CD1c-positive myeloid dendritic cell (primary cell): ENCODE measurements around the gene NECTIN3.

ENCODE experiments used
- DNase-seq: peaks from one replicate; pipeline ENCODE4 v3.0.0-alpha.2; 2016; ENCODE audit errors: extremely low spot score

The NECTIN3 gene

GRCh38 chr3:111081008-111081545 lies 9.5 kb downstream of the NECTIN3 start:
- no peak for DNase-seq

GRCh38 chr3:111084911-111085310 lies 13.3 kb downstream of the NECTIN3 start:
- DNase-seq = no peak

- no peak for DNase-seq
Measured at GRCh38 chr3:111087924-111088469, 16.4 kb downstream of the NECTIN3 start.

GRCh38 chr3:111096487-111097209 lies 25.0 kb downstream of the NECTIN3 start:
- DNase-seq = no peak

- no peak for DNase-seq
Measured at GRCh38 chr3:111103807-111104206, 32.2 kb downstream of the NECTIN3 start.

GRCh38 chr3:111106993-111107661 lies 35.5 kb downstream of the NECTIN3 start:
- no peak for DNase-seq

- no peak for DNase-seq
Measured at GRCh38 chr3:111107662-111108035, 36.0 kb downstream of the NECTIN3 start.

GRCh38 chr3:111112913-111113312 lies 41.3 kb downstream of the NECTIN3 start:
- no peak for DNase-seq

- DNase-seq = no peak
Measured at GRCh38 chr3:111128884-111129283, 57.3 kb downstream of the NECTIN3 start.

- no peak for DNase-seq
Measured at GRCh38 chr3:111130827-111131226, 59.2 kb downstream of the NECTIN3 start.

GRCh38 chr3:111134302-111134701 lies 62.7 kb downstream of the NECTIN3 start:
- no peak for DNase-seq

GRCh38 chr3:111151438-111151837 lies 79.8 kb downstream of the NECTIN3 start:
- DNase-seq = no peak

GRCh38 chr3:111152496-111152895 lies 80.9 kb downstream of the NECTIN3 start:
- no peak for DNase-seq

- DNase-seq = no peak
Measured at GRCh38 chr3:111156517-111156916, 84.9 kb downstream of the NECTIN3 start.

GRCh38 chr3:111159391-111159790 lies 87.8 kb downstream of the NECTIN3 start:
- no peak for DNase-seq

- DNase-seq = no peak
Measured at GRCh38 chr3:111164621-111165020, 93.0 kb downstream of the NECTIN3 start.

- DNase-seq = no peak
Measured at GRCh38 chr3:111165411-111165810, 93.8 kb downstream of the NECTIN3 start.

- no peak for DNase-seq
Measured at GRCh38 chr3:111173328-111173900, 101.8 kb downstream of the NECTIN3 start.

GRCh38 chr3:111173906-111174305 lies 102.3 kb downstream of the NECTIN3 start:
- no peak for DNase-seq

GRCh38 chr3:111190518-111190917 lies 118.9 kb downstream of the NECTIN3 start:
- no peak for DNase-seq

GRCh38 chr3:111193472-111193871 lies 121.9 kb downstream of the NECTIN3 start:
- DNase-seq = no peak

- DNase-seq = peak; percentile 3
Measured at GRCh38 chr3:111194048-111194447, 122.4 kb downstream of the NECTIN3 start.

GRCh38 chr3:111197485-111197884 lies 125.9 kb downstream of the NECTIN3 start:
- DNase-seq = no peak
